Colonic mucosa (tissue), 4 donors: Measurements from ENCODE around the gene NDST3. TPM values are rescaled to one million over a fixed set of nuclear protein-coding genes. Genes with fewer than 3 reads are reported as not detected.
A peak's percentile ranks its signal among the peaks of the same experiment; 100 is the strongest.
"Not testable (repeated sequence)": the region's sequence is repeated elsewhere in the genome, so short reads cannot be mapped to it uniquely, and the experiment has no call there.

Experiments used
- DNase-seq: peaks from one replicate; pipeline ENCODE4 v3.0.0-alpha.2; 2020
- H3K27ac ChIP-seq: fragments of 200-600 bp; one replicate; pipeline ENCODE4 v1.8.0; 2021
- H3K27me3 ChIP-seq: fragments of 200-600 bp; one replicate; pipeline ENCODE4 v1.8.0; 2021
- H3K36me3 ChIP-seq: fragments of 200-600 bp; one replicate; pipeline ENCODE4 v1.8.0; 2021
- H3K4me1 ChIP-seq: fragments of 200-600 bp; one replicate; pipeline ENCODE4 v1.8.0; 2021; ENCODE audit warnings: mild to moderate bottlenecking
- H3K4me3 ChIP-seq: fragments of 200-600 bp; one replicate; pipeline ENCODE4 v1.8.0; 2021
- H3K9ac ChIP-seq, 2 donors: one replicate each; pipeline ENCODE4 v1.7.0; 2013; ENCODE audit warnings: control low read depth in 2 of 2, low read depth in 2 of 2, low read length in 2 of 2
- H3K9me3 ChIP-seq: fragments of 200-600 bp; one replicate; pipeline ENCODE4 v1.8.0; 2021
- intact Hi-C: fragments of 100-400 bp; cut with DNase I; formaldehyde crosslinking; loops from one replicate; pipeline ENCODE4 v1.14.1; 2022
- total RNA-seq, 2 donors: library from RNA; stranded (reverse); fragmentation: NEBNext Ultra II Directional in 1 of 2; extraction: Animal tissue kit (Norgen Biotek cat#: 25700) in 1 of 2; gene quantifications; one replicate each; pipeline ENCODE4 v1.2.1, GENCODE V29; 2021
- TF ChIP-seq, protein P1 (sequence below): fragments of 200-600 bp; IDR thresholded peaks from one replicate; pipeline ENCODE4 v1.8.0; 2022; ENCODE audit warnings: antibody characterized with exemption, mild to moderate bottlenecking
- donor health status: healthy.
- donor health status: DM: no; HTN: no; CAD: no.
- donor health status: DM: no; HTN: no; CAD: no.

The NDST3 gene
- total RNA-seq, 2 donors from 2014 or later: not detected

DNA sequence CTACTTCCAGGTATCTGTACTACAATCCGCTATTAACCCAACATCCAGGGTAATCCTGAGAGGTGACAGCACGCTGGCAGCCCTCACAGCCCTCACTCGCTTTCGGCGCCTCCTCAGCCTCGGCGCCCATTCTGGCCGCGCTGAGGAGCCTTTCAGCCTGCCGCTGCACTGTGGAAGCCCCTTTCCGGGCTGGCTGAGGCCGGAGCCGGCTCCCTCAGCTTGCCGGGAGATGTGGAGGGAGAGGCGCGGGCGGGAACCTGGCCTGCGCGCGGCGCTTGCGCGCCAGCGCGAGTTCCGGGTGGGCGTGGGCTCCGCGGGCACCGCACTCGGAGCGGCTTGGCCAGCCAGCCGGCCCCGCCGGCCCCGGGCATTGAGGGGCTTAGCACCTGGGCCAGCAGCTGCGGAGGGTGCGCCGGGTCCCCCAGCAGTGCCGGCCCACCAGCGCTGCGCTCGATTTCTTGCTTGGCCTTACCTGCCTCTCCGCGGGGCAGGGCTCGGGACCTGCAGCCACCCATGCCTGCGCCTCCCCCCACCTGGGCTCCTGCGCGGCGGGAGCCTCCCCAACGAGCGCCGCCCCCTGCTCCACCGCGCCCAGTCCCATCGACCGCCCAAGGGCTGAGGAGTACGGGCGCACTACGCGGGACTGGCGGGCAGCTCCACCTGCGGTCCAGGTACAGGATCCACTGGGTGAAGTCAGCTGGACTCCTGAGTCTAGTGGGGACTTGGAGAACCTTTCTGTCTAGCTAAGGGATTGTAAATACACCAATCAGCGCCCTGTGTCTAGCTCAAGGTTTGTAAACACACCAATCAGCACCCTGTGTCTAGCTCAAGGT lies 231.2 kb downstream of the NDST3 start:
- peak overlapping the region in 1 of 2 donors; percentile 26 for H3K9ac ChIP-seq
- no peaks in the 10 kb centered on the region for H3K36me3 ChIP-seq
- TF ChIP-seq, protein P1, sequence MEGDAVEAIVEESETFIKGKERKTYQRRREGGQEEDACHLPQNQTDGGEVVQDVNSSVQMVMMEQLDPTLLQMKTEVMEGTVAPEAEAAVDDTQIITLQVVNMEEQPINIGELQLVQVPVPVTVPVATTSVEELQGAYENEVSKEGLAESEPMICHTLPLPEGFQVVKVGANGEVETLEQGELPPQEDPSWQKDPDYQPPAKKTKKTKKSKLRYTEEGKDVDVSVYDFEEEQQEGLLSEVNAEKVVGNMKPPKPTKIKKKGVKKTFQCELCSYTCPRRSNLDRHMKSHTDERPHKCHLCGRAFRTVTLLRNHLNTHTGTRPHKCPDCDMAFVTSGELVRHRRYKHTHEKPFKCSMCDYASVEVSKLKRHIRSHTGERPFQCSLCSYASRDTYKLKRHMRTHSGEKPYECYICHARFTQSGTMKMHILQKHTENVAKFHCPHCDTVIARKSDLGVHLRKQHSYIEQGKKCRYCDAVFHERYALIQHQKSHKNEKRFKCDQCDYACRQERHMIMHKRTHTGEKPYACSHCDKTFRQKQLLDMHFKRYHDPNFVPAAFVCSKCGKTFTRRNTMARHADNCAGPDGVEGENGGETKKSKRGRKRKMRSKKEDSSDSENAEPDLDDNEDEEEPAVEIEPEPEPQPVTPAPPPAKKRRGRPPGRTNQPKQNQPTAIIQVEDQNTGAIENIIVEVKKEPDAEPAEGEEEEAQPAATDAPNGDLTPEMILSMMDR: no peak
- H3K27ac ChIP-seq: no peak overlapping the region
- no peaks in the 10 kb centered on the region for H3K9me3 ChIP-seq
- H3K4me1 ChIP-seq: no peaks in the 10 kb centered on the region
- no peaks in the 10 kb centered on the region for H3K27me3 ChIP-seq
- peak overlapping the region; percentile 62 for H3K4me3 ChIP-seq
- peak; percentile 57 for DNase-seq
- intact Hi-C loops: no loop called here

DNA sequence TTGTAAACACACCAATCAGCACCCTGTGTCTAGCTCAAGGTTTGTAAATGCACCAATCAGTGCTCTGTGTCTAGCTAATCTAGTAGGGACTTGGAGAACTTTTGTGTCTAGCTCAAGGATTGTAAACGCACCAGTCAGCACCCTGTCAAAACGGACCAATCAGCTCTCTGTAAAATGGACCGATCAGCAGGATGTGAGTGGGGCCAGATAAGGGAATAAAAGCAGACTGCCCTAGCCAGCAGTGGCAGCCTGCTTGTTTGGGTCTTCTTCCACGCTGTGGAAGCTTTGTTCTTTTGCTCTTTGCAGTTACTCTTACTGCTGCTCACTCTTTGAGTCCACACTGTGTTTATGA lies 231.8 kb downstream of the NDST3 start:
- not testable (repeated sequence) for H3K4me3 ChIP-seq

DNA sequence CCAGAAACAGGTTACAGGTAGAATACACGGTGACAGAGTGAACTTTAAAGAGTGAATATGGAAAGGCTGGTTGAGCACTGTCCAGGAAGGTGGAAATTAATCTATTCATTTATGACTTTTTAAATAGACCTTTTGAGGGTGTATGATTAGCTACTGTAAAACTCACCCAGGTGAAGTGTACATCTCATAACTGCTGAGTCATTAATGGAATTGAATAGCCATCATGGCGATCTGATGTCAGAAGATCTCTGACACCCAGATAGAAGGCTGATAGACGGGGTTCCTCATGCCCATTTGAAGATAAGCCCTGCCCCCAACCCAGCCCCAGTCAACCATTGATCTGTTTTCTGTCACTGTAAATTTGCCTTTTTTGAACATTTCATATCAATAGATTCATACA lies 234.5 kb downstream of the NDST3 start:
- Histone ChIP-seq H3K27ac (no peak overlapping the region), H3K27me3 (no peaks in the 10 kb centered on the region), H3K36me3 (no peaks in the 10 kb centered on the region), H3K4me3 (no peak overlapping the region), H3K9ac (no peak overlapping the region), H3K4me1 (no peaks in the 10 kb centered on the region), H3K9me3 (no peaks in the 10 kb centered on the region)
- intact Hi-C loops: no loop called here
- TF ChIP-seq, protein P1: no peak
- DNase-seq: no peak

More for the DNA sequence above, 231.8 kb downstream of the NDST3 start:
- H3K36me3 ChIP-seq, H3K27ac ChIP-seq, intact Hi-C loops, H3K27me3 ChIP-seq, H3K4me1 ChIP-seq, H3K9me3 ChIP-seq, H3K9ac ChIP-seq, DNase-seq: not testable (repeated sequence)

DNA sequence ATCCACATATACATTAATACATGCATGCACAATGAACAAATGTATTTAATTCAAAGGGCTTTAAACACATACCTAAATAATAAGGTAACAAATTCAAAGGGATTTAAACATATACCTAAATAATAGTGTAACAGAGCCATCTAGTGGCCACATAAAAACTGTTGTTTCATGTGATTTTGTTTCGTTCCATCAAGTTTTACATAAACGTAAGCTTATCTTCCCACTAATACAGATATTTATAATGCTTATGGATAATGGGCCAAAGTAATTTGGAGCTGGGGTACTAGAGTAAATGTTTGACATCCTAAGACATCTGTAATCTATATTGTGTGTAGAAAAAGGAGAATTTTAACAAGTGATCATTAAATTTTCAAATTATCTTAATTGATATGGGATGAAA lies 236.2 kb downstream of the NDST3 start:
- intact Hi-C loops: loop anchor here (10.0 kb wide), 2 partner anchors 196 to 564 kb away; partner anchors contain the start of gene SEC24D
- H3K36me3 ChIP-seq: no peaks in the 10 kb centered on the region

DNA sequence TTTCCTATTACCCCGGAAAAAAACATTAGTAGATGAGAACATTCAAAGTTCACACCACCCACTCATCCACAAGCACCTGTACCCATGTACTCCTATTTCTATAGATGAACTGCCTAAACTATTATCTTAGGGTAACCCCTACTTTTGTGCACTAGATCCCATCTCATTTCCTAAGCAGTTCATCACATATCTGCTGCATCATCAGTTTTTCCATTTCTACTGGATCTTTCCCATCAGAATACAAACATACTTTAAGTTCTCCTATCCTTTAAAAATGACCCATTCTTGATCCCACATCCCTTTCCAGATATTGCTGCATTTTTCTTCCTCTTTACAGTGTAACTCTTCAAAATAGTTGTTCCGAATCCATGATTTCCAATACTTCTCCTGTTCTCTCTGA lies 237.5 kb downstream of the NDST3 start:
- no peak overlapping the region for H3K27ac ChIP-seq
- intact Hi-C loops: loop anchor here (10.0 kb wide), 2 partner anchors 197 to 563 kb away; partner anchors contain the start of gene SEC24D
- no peaks in the 10 kb centered on the region for H3K9me3 ChIP-seq
- no peaks in the 10 kb centered on the region for H3K4me1 ChIP-seq
- H3K27me3 ChIP-seq: no peaks in the 10 kb centered on the region
- H3K9ac ChIP-seq: no peak overlapping the region
- H3K36me3 ChIP-seq: no peaks in the 10 kb centered on the region
- no peak for DNase-seq
- TF ChIP-seq, protein P1: no peak
- no peak overlapping the region for H3K4me3 ChIP-seq

More for the DNA sequence above, 236.2 kb downstream of the NDST3 start:
- Histone ChIP-seq H3K4me3 (no peak overlapping the region), H3K9me3 (no peaks in the 10 kb centered on the region), H3K27ac (no peak overlapping the region), H3K27me3 (no peaks in the 10 kb centered on the region), H3K4me1 (no peaks in the 10 kb centered on the region), H3K9ac (no peak overlapping the region)
- TF ChIP-seq, protein P1: peak; percentile 48
- no peak for DNase-seq

DNA sequence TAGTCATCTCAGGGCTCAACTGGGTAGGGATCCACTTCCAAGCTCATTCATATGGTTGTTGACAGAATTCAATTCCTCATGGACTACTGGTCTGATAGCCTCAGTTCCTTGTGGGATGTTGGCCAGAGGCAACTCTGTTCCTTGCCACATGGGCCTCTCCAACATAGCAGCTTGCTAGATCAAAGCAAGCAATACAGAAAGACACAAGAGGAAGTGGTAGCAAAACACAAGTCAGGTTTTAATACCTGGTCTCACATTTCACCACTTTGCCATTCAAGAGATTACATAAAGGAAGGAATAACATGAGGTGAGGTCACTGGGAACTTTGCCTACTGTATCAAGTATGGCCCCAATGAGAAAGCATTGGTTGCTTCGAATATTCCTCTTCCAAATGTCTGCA lies 239.4 kb downstream of the NDST3 start:
- H3K4me3 ChIP-seq: no peak overlapping the region
- intact Hi-C loops: loop anchor here (10.0 kb wide), 2 partner anchors 199 to 561 kb away; partner anchors contain the start of gene SEC24D
- H3K27me3 ChIP-seq: no peaks in the 10 kb centered on the region
- H3K9me3 ChIP-seq: no peaks in the 10 kb centered on the region
- no peaks in the 10 kb centered on the region for H3K36me3 ChIP-seq
- TF ChIP-seq, protein P1: no peak
- no peak for DNase-seq
- H3K4me1 ChIP-seq: no peaks in the 10 kb centered on the region
- H3K9ac ChIP-seq: no peak overlapping the region
- H3K27ac ChIP-seq: no peak overlapping the region
